ENCODE results near the gene FER1L5. TPM values are rescaled to one million over a fixed set of nuclear protein-coding genes. Genes with fewer than 3 reads are reported as not detected.

FER1L5 gene
- total RNA-seq, 1 experiment from 2014 or later = 1.2 TPM

GRCh38 chr2:96637385-96638143, 5.0 kb upstream of the FER1L5 start:
- no peak overlapping the region for H4K91ac ChIP-seq (ENCODE audit: insufficient read length, low read depth, low read length)
- peaks cover 10 to 11% of the 10 kb centered on the region in 2 experiments for H3K4me1 Mint-ChIP-seq
- no peak overlapping the region for H3K56ac ChIP-seq (ENCODE audit: insufficient read length, low read depth, low read length)
- 0 out of 2 replicates have a peak overlapping the region, but pooled peaks have one; percentile 26 for H3K14ac ChIP-seq (ENCODE audit: insufficient read depth, low read length)
- no peak overlapping the region for H3T11ph ChIP-seq (ENCODE audit: low read length)
- H2BK12ac ChIP-seq (ENCODE audit: insufficient read length, low read depth, low read length) = no peak overlapping the region
- no peaks in the 10 kb centered on the region for H3K27me3 ChIP-seq (ENCODE audit: insufficient read depth, low read length)
- H2AK5ac ChIP-seq (ENCODE audit: insufficient read length, low read length) = no peak overlapping the region
- H3K36me3 Mint-ChIP-seq (ENCODE audit: insufficient read depth in 1 of 3, low read depth in 3 of 3) = peaks cover 0 to 25% (median 19%) of the 10 kb centered on the region in 3 experiments; a peak in 6 of 7 replicates
- H4K8ac ChIP-seq (replicated peaks; ENCODE audit: insufficient read length, low read depth, low read length) = no peak overlapping the region
- peak overlapping the region; percentile 30 for H3K9ac ChIP-seq (ENCODE audit: extremely low read depth, insufficient read length, low read length)
- H3K9me3 ChIP-seq (ENCODE audit: control insufficient read depth, low read depth, low read length) = no peaks in the 10 kb centered on the region
- H3K4me1 ChIP-seq (ENCODE audit: insufficient read depth, low read length) = no peaks in the 10 kb centered on the region
- H3K4me2 ChIP-seq (ENCODE audit: insufficient read depth, insufficient read length, low read length) = peak overlapping the region; percentile 80
- no peak overlapping the region for H2AFZ ChIP-seq (ENCODE audit: low read length)
- no peak overlapping the region for H3K27ac ChIP-seq (ENCODE audit: insufficient read length, low read depth, low read length)
- H4K20me1 ChIP-seq (ENCODE audit: control insufficient read depth, insufficient read depth, insufficient read length) = no peaks in the 10 kb centered on the region
- peak overlapping the region; percentile 88 to 94 for H3K4me3 Mint-ChIP-seq
- no peak overlapping the region for H4K5ac ChIP-seq (ENCODE audit: insufficient read length, low read depth, low read length)
- no peak for TF ChIP-seq CTCF (conservative IDR thresholded peaks at IDR 0.05)
- no peak overlapping the region for H2BK5ac ChIP-seq (ENCODE audit: insufficient read length, low read length)
- no CpG with 5 or more reads among the region's 50 CpGs for WGBS (ENCODE audit: extremely low coverage, insufficient read length, low lambda C conversion rate)
- peak; percentile 69 for DNase-seq
- H3K23me2 ChIP-seq (ENCODE audit: insufficient read length, low read depth, low read length, poor library complexity, severe bottlenecking) = peaks cover 7% of the 10 kb centered on the region
- peaks cover 5% of the 10 kb centered on the region for H3K27me3 Mint-ChIP-seq (ENCODE audit: low read depth)
- peak overlapping the region in 1 of 3 experiments; percentile 92; a peak in 2 of 7 replicates for H3K27ac Mint-ChIP-seq
- H3K79me2 ChIP-seq (ENCODE audit: insufficient read depth, low read length) = no peaks in the 10 kb centered on the region; the same call in 1 of the 2 replicates
- no peak overlapping the region for H3K4ac ChIP-seq (ENCODE audit: low read depth, low read length)
- no peak overlapping the region for H2BK20ac ChIP-seq (ENCODE audit: low read depth, low read length, poor library complexity, severe bottlenecking)
- H3K9me3 Mint-ChIP-seq = no peaks in the 10 kb centered on the region
- no peak overlapping the region for H2BK15ac ChIP-seq (ENCODE audit: low read depth, low read length)
- no peak overlapping the region for H3K23ac ChIP-seq (ENCODE audit: insufficient read length, low read depth, low read length)
- H3K79me1 ChIP-seq (ENCODE audit: insufficient read depth, low read depth, low read length, poor library complexity, severe bottlenecking) = no peaks in the 10 kb centered on the region
- no peak overlapping the region for H3K18ac ChIP-seq (ENCODE audit: insufficient read length, low read depth, low read length)
- H2BK120ac ChIP-seq (ENCODE audit: low read depth, low read length, poor library complexity, severe bottlenecking) = no peak overlapping the region
